GM20431 (cell line): ENCODE results near the gene P2RX3.

ENCODE experiments used
- in situ Hi-C: fragments of 300-500 bp; cut with MseI, MboI; formaldehyde crosslinking; loops from one replicate; pipeline ENCODE4 v1.15.0; 2020; ENCODE audit warnings: low sequenced_read_pairs; ENCODE audit not compliant: unreplicated experiment

Gene P2RX3

DNA sequence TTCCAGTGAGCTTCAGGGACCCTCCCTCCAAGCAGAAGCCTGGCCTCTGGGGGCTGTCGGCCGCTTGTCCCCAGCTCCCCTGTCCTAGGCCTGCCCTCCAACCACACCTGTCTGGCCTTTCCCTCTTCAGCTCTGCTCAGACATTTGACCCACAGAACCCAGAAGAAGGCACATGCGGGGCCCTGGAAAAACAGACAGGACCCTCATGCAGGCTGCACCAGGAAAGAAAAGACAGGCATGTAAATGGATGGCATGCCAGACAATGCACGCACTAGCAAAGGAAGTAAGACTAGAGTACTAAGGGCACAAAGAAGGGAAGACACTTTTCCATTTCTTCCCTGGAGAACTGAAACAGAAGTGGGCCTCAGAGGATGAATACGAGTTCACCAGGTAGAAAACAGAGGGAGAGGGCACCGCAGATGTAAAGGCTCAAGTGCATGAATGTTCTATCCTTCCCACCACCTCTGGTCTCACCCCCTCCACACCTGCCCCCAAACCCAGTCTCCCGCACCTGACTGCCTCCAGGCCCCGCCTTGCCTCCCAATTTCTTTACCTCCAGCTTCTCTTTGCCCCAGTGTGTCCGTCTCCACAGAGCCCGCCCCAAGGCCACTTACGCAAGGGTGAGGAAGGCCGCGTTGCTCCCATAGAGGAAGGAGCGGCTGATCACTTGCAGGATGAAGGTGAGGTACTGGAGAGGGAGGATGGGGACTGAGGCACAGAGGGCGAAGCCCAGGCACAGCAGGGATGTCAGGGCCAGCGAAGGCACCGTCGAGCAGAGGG is 71.4 kb downstream of the P2RX3 start:
- in situ Hi-C loops, result no loop called here

DNA sequence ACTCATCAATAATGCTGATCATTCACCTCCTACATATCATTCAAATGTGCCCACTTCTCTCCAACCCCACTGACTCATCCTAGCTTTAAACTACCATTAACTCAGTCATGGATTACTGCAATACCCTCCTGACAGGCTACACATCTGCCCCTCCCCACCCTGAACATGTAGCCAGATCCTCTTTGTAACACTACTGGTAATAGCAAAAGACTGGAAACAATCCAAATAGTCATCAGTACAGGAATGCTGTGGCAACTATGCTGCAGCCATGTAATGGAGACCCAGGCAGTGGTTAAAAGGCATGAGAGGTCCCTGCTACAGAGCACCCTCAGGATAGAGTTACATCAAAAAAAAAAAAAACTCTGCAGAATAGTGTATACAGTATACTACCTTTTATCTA is 72.1 kb downstream of the P2RX3 start:
- in situ Hi-C loops, result no loop called here

DNA sequence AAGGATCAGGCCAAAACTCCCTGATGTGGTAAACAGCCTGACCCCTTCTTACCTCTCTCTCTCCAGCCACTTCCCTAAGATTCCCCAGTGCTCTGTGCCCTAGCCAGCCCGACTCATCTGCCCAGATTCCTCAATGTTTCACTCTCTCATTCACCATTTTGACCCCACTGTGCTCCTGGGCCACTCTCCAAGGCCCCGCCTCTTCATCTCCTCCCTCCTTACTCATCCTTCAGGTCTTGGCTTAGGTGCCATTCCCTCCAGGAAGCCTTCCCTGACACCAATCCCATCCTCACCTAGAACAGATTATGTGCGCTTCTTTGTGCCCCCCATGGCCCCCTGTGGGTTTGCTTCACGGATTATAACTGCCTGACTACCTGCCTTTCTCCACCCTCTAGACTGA is 75.5 kb downstream of the P2RX3 start:
- in situ Hi-C loops, result no loop called here

DNA sequence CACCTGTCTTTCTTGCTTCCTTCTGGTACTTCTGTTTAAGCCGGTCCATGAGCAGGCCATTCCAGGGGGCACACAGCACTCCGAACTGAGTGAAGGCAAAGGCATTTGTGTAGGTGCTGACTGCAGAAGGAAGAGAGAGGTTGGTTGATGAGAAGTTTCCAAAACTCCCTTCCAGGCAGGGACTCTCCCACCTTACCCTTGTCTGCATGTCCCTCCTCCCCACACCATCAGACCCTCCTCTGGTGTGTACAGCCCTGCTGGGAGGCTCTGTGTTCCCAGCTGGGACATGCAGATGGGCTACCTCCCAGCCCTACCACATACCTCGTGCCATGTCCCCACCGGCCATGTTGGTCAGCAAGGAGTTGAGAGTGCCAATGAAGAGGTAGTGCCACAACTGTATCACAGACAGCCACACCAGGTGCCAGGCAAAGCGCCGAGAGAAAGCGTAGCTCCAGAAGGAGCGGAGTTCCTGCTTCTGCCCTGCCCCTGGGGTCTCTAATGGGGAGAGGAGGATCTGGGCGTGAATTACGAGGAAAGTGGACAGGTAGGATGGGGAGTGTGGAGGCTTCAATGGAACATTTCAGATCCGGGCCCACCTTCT is 76.6 kb downstream of the P2RX3 start:
- in situ Hi-C loops, result no loop called here

DNA sequence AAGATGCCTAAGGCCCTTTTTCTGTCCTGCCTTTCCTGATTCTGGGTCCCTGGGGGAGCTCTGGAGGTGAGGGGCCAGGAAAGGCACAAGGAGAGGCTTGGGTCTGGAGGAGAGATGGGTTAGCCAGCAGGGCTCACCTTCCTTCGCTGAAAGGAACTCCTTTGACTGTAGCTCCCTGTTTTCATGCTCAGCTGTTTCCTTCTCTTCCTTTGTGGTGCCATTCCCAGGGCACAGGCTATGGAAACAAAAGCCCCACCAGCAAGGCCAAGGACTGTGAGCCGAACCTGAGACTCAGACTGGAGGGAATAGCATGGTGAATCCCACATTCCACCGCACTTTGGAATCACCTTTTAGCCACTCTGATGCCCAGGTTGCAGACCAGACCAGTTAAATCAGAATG is 78.3 kb downstream of the P2RX3 start:
- in situ Hi-C loops, result no loop called here

DNA sequence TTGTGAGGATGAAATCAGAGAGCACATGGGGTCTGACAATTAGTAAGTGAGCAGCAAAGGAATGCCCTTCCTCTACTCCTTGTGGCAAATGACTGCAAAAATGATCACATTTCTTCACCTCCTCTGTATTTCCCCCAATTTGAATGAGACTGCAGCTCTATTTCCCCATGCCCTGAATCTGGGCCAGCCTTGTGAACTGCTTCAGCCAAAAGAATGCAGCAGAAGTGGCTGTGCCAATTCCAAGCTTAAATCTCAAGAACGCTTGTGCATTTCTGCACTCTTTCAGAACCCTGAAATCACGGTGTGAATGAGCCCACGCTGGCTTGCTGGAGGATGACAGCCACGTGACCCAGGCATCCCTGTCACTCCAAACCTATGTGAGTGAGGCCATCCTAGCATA is 78.9 kb downstream of the P2RX3 start:
- in situ Hi-C loops, result no loop called here

DNA sequence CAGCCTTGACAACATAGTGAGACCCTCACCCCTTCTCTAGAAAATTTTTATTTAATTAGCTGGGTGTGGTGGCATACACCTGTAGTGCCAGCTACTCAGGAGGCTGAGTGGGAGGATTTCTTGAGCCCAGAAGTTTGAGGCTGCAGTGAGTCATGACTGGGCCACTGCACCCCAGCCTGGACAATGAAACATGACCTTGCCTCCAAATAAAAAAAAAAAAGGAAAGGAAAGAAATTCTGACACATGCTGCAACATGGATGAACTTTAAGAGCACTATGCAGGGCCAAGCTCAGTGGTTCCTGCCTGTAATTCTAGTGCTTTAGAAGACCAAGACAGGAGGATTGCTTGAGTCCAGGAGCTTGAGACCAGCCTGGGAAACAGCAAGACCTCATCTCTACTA is 80.0 kb downstream of the P2RX3 start:
- in situ Hi-C loops, result no loop called here

DNA sequence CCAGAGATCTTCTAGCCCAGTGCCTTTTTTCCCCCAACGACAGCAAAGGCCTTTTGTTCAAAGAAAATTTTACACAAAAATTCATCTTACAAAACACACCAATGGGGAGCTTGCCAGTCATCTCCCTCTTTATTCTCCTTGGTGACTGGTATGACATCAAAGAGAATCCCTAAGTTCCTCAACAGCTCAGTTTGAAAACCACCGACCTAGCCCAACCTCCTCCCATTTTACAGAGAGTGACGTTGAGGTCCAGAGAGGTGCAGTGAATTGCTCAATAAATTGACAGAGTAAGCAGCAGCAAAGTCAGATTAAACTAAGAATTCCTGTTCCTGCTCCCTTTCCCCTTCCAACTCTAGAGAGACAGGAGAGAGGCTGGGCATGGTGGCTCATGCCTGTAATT is 81.0 kb downstream of the P2RX3 start:
- in situ Hi-C loops, result no loop called here

DNA sequence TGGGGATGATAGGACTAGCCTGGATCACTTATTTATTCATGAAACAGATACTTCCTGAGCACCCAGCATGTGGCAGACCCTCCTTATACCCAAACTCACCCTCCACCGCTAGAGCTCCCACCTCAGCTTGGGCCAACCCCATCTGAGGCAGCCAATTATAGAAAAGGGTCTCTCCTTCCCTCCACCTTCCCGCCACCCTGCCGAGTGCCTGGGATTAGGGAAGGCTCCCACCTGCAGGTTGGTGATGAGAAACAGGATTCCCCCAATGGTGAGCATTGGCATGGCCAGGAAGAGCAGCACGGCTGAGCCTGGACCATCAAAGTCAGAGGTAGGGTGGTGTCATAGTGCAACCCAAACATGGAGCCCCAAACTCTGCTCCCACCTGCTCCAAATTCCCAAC is 82.9 kb downstream of the P2RX3 start:
- in situ Hi-C loops, result no loop called here

DNA sequence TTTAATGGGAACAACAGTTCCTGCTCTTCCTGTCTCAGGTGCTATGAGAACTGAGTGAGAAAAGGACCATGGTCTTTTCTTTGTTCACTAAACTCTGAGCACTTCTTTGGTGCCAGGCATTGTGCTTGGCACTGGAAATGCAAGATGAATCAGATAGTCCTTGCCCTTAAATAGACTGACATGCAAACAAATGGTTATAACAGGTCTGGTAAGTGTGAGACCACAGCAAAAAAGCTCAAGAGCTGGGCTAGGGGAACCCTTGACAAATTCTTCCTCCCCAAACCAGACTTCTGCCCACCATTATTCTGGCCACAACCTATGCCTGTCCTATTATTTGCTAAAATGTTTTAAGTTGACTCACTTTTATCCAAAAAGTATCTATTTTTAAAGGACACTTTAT is 83.7 kb downstream of the P2RX3 start:
- in situ Hi-C loops, result no loop called here
